Prostate gland (tissue), 2 donors: ENCODE data around the gene SCFD2.

Experiments used
- POLR2A ChIP-seq: fragments of 450-650 bp; IDR thresholded peaks from one replicate; pipeline ENCODE4 v1.6.1; 2016; ENCODE audit warnings: antibody characterized with exemption, mild to moderate bottlenecking
- POLR2AphosphoS5 ChIP-seq: sonication (generic); formaldehyde crosslinking; IDR thresholded peaks from one replicate; pipeline ENCODE4 v1.6.1; 2017; ENCODE audit warnings: antibody characterized with exemption
- TF ChIP-seq, protein P1 (sequence below), 4 experiments: fragments of 200-600 bp in 2 of 4; fragments of 450-650 bp in 2 of 4; sonication (generic) in 2 of 4; IDR thresholded peaks; 1 replicate in 3 of 4; 2 replicates in 1 of 4; pipeline ENCODE4 v1.5.1; 2016 to 2019; ENCODE audit warnings: antibody characterized with exemption in 4 of 4, mild to moderate bottlenecking in 2 of 4, moderate library complexity in 2 of 4

DNA sequence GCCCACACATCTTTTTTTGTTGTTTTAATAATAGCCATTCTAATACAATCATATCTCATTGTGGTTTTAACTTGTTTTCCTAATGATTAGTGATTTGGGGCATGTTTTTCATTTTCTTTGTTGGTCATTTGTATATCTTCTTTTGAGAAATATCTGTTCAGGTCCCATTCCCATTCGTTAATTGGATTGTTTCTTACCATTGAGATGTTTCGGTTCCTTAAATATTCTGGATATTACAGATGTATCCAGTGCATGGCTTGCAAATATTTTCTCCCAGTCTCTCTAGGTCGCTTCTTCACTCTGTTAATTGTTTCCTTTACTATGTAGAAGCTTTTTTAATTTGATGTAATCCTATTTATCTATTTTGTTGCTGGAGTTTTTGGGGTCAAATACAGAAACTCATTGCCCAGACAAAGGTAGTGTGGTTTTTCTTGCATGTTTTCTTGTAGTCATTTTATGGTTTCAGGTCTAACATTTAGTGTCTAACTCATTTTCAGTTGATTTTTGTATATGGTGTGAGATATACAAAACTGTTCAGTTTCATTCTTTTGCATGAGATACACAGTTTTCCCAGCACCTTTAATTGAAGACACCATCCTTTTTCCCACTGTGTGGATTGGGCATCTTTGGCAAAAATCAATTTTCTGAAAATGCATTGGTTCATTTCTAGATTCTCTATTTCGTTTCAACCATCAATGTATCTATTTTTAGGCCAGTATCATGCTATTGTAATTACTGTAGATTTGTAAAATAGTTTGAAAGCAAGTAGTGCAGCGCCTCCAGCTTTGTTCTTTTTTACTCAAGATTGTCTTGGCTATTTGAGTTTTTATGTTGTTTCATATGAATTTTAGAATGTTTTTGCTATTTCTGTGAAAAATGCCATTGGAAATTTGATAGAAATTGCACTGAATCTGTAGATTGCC, 195.9 kb downstream of the SCFD2 start:
- TF ChIP-seq POLR2A (no peak), POLR2AphosphoS5 (no peak)
- TF ChIP-seq, protein P1, sequence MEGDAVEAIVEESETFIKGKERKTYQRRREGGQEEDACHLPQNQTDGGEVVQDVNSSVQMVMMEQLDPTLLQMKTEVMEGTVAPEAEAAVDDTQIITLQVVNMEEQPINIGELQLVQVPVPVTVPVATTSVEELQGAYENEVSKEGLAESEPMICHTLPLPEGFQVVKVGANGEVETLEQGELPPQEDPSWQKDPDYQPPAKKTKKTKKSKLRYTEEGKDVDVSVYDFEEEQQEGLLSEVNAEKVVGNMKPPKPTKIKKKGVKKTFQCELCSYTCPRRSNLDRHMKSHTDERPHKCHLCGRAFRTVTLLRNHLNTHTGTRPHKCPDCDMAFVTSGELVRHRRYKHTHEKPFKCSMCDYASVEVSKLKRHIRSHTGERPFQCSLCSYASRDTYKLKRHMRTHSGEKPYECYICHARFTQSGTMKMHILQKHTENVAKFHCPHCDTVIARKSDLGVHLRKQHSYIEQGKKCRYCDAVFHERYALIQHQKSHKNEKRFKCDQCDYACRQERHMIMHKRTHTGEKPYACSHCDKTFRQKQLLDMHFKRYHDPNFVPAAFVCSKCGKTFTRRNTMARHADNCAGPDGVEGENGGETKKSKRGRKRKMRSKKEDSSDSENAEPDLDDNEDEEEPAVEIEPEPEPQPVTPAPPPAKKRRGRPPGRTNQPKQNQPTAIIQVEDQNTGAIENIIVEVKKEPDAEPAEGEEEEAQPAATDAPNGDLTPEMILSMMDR (IDR thresholded peaks at IDR 0.05) = no peak
